Measurements from ENCODE around the gene TSHZ1.
"Not testable (repeated sequence)": the region's sequence is repeated elsewhere in the genome, so short reads cannot be mapped to it uniquely, and the experiment has no call there.

The TSHZ1 gene

GRCh38 chr18:75185460-75185859 lies 25.1 kb upstream of the TSHZ1 start:
- no peak for DNase-seq

DNA sequence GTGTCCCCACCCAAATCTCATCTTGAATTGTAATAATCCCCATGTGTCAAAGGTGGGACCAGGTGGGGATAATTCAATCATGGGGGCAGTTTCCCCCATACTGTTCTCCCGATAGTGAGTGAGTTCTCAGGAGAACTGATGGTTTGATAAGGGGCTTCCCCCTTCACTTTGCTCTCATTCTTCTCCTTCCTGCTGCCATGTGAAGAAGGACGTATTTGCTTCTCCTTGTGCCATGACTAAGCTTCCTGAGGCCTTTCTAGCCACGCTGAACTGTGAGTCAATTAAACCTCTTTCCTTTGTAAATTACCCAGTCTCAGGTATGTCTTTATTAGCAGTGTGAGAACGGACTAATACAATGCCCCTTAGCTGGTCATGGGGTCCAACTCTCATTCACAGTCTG lies 22.9 kb upstream of the TSHZ1 start:
- not testable (repeated sequence) for DNase-seq

DNA sequence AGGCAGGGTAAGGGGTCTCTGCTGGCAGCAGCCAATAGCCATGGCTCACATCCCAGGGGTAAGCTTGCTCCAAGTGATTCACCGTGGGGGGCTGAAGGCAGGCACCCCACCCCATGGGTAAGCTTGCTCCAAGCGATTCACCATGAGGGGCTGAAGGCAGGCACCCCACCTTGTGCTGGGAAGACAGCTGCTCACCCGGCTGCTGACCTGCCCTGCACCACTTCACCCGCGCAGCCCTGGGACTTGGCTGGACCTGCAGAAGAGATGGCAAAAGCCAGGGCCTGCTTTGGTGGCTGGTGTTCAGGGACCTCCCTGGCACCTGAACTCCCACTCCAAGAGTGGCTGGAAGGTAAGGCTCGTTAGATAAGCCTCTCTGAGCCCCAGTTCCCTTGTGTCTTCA lies 20.9 kb upstream of the TSHZ1 start:
- DNase-seq: no peak

- no peak for DNase-seq
These were observed 17.7 kb upstream of the TSHZ1 start for GRCh38 chr18:75192899-75193298.

DNA sequence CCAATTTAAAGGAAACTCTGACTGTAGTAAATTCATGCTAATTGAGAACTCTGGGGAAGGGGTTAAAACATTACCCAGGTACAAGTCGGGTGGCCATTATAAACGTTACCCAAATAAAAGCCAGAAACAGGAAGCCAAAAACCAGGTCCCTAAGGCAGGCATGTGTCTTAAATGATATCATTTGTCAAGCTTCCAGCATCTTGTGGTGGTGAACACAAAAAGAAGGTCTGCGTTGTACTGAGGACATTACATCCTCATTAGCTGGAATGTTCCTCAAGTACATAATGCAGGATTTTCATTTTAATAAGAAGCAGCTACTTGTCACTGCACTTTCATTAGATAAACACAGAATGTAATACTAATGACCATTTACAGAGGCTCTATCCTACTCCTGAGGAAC lies 12.6 kb upstream of the TSHZ1 start:
- DNase-seq: no peak

DNA sequence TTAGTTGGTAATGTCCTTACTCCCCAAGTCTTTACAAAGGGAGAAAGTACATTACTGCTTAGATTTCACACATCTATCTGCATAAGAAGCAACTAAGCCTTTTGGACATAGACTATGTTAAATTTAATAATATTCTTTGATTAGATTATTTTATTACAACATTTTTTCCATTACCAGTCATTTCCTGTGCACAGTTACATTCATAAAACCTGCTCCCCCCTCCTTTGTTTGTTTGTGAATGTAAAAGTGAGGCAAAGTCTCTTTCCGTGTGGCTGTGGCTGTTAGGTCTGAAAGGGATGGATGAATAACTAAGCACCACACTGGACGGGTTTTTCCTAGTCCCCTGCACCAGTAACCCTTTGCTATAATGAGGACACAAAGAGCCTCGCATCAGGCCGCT lies 11.3 kb upstream of the TSHZ1 start:
- no peak for DNase-seq

DNA sequence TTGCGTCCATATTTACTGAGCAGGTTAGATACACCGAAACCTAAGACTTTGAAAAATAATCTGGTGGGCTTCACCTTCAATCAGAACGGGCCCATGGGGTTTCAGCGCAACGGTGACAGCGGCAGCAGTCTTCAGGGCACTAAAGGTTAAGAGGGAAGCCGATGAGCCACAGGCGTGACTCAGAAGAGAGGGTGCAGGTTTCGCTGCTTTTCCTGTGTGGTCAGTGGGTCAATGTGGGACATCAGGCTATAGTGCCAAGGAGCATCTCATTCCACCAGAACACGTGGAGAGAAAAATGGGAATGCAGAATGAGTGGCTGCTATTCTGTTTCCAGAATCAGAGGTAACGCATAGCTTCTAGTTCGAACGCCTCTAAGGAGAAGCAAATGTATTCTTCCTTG lies 10.5 kb upstream of the TSHZ1 start:
- DNase-seq: no peak

- no peak for DNase-seq
These were observed 9.9 kb upstream of the TSHZ1 start for GRCh38 chr18:75200605-75201280.

DNA sequence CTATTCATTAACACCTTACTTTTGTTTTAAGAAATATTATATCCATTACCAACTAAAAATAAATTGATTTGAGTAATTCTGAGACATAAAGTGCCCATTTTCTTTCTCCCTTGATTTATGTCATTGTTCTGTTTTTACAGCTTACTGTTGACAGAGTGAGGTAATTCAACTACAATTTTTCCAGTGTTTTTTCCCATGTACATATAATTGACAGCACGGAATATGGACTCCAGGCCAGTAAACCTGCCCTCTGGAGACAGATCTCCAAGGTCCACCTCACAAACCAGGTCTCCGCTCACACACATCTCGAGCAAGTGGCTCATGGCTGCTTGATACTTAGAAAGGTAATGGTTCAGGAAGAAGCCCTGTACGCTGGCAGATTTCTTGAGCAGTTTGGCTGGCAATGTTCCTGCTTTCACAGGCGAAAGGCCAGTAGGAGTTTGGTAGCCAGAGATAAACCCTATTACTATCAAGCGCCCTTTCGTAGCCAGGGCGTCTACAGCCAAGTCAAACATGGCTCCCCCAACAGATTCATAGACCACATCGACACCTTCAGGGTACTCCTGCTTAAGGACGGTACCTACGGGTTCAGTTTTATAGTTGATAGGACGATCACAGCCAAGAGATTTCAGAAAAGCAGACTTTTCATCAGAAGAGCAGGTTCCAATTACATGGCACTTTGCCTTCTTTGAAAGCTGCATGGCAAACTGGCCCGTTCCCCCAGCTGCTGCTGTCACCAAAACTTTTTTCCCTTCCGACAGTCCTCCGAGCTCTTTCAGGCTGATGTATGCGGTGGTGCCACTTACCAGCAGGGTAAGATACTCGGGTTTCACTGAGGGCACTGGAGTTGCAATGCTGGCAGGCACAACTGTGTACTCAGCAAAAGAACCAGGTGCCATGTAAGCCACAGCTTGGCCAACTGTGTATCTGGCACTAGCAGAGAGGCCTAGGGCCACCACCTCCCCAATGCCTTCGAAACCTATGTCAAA lies 9.0 kb upstream of the TSHZ1 start:
- no peak for DNase-seq

DNA sequence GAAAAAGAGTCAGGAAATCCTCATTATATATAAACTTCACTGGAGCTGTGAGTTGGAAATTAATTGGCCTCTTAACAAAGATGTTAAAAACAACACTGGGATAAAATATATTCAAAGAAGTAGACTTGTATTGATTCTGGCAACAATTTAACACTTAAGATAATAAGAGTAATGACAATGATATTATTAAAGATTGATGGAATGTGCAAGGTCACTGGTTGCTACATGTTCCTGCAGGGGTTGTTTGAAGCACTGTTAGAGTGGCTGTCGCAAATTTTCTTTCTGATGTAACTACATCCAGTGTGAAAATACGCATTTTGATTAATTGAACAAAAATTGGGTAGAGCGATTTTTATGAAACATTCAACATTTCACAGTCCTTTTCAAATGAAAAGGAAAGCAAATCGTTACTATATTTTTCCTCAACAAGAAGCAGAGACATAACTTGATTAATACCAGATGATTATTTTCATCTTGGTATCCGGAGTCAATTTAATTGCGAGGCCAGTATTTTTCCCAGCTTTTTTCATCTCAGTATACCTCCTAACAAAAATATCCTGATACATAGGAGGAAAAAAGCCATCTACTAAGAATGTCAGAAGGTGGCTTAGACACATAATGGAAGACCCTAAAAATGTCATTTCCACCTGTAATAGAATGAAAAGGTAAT lies 7.8 kb upstream of the TSHZ1 start:
- DNase-seq: no peak

DNA sequence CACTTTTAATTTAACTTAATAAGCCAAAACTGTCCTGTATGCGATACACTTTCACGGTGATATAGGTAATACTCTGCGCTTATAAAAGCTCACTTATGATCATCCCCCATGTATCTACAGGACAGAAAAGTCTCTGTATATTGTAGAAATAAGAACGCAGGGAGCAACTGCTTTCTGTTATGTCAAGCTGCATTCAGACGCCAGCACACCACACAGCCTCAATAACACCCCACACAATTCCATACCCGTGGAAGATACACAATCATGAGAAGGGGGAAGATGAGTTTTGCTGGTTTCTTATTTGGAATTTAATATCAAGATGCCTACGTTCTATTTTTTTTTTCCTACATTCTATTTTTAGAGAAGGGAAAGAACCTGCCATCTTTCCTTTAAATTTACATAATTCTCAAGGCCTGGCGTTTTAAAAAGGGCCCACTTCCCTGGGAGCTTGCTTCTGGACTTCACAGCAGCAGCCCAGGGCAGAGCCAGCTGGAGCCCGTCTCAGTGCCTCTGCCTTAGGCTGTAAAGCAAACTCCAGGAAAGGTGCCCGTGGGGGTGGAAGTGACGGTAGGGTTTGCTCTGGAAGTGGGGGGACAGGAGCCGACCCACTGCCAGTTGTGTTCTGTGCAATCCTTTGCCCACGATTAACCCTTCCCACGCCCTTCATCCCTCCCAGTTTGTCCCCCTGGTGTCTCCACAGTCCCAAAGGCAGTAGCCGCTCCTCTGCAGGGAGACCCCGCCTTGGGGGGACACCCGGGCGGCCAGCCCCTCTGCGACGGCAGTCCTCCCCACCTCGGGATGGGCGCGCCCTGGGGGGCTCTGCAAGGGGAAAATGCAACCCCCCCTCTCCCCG lies 7.0 kb upstream of the TSHZ1 start:
- no peak for DNase-seq

DNA sequence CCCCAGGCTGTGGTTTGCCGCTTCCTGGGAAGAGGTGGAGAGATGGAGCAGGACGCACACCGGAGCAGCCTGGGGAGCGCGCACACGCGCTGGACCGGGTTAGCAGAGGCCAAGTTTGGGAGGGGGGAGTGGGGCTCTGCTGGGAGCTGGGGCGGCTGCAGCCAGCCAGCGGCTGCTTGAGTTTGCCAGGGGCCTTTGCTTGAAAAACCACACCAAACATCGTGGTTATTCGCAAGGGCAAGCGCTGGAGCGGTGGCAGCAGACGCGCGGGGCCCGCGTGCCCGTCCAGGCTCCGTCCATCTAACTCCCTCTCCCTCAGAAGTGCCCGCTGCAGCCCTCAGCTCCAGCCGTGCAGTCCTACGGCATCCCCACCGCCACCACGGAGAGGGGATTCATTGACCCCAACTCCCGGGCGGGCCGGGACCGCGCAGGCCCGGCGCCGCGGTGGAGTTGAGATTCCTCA lies 6.3 kb upstream of the TSHZ1 start:
- DNase-seq: no peak

DNA sequence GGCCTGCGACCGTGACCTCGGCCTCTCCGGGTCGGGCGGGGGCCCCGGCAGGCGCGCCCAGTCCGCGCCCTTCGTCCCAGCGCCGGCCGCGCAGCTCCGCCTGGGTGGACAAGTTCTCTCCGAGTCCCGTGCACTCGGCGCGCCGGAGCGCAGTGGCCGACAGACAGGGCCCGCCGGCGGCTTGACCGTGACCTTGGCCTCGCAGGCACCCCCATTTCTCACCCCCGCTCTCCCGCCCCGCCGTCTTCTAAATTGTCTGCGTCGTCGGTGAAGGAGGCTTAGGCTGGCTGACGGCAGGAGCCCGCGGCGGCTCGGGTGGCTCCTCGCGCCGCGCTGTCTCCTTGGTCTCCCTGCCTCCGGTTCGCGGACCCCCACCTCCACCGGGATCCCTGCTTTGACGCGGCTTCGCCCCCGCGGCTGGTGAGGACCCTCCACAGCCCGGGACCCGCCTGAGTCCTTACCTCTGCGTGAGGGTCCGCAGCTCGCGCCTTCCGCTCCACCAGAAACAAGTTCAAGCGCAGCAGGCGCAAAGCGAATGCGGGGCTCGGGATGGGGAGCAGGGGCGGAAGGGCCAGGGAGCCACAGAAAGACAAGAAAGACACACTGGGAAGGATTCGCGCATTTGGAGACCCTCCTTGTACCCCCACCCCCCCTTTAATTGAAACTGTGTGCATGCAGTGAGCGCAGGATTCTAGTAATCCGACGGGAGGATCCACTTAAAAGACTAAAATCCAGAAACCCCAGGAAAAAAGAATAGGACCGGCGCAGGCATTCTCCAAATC lies 5.7 kb upstream of the TSHZ1 start:
- no peak for DNase-seq

- DNase-seq: no peak
These were observed 5.0 kb upstream of the TSHZ1 start for GRCh38 chr18:75205514-75206132.

DNA sequence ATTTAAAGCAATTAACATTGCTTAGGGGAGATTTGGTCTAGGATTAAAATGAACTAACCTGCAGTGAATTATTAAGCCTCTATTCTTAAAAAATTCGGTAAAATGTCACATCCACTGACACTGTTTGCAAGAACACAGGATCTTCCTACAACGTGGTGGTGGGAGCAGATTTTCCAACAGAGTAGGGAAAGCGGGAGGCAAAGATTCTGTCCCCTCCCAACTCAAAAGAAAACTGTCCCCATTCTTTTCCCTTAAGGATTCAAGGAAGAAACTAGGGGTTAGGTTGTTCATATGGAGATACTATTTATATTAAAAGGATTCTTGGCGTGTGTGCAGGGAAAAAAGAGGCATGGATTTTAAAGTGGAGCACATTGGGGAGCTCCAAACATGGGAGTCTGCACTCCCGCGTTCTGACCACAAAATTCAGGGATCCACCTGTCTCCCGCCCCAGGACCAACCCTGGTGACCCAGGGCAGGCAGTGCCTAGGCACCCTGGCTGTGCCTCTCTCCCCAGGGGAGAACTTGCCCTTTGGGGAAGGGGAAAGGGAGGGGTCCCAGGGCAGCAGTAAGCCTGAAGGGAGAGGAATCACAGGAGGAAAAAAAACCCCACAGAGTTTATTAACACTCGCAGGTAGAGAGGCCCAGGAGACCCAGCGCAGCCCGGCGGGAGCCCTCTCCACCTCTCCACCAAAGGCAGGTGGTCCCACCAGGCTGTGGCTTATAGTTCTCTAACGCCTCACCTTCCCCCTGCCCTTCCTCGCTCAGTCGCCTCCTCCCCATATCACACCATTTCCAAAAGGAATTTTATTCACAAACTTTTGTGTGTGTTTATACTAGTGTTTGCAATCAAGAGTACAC lies 3.9 kb upstream of the TSHZ1 start:
- DNase-seq: no peak

DNA sequence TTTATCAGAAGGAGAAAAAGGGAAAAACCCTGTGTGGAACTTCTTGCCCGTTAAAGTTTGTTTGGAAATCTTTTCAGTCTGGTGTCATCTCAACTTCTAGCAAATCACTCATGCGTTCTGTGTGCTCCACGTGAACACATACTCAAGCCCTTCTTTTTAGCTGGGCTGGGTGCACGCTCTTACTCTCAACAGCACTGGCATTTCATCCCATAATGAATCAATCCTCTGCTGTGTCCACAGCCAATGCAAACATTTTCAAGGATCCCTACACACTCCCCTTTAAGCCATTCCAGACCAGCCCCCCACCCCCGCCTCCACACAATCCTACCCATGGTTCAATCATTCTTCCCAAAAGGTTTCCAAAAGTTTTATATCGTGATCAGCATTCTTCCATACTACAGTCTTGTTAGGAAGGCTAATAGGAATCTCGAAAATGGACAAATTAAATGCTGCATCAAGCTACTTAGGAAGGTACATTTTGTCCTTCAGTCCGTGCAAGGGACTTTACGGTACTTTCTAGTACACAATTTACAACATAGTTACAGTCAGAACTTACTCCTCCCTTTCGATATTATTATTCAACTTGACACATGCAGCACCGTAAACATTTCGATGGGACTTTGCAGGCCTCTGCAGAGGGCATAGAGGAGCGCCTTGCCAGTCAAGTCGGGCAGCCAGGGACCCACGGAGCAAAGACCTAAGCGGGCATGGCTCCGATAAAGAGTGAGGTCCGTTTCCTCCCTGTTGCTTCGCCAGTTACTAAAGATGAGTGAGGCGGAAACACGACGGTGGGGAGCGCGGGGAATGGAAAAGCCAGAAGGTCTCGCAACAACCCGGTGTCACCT lies 3.1 kb upstream of the TSHZ1 start:
- no peak for DNase-seq

GRCh38 chr18:75208155-75208835 lies 2.3 kb upstream of the TSHZ1 start:
- DNase-seq: no peak

DNA sequence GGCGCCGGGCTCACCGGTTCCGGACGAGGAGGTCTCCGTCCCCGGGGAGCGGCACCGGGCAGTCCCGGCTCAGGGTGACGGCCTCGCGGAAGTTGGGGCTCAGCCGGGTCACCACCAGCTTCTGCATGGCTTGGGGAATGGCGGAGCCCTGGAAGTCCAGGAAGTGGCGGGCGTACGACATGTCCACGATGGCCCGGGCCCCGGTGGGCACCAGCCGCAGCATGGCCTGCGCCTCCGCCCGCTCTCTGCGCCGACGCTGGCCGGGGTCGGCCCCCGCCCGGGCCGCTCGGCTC lies 1.8 kb upstream of the TSHZ1 start:
- DNase-seq: no peak
